ENCODE results near the gene RCOR2.

The RCOR2 gene

DNA sequence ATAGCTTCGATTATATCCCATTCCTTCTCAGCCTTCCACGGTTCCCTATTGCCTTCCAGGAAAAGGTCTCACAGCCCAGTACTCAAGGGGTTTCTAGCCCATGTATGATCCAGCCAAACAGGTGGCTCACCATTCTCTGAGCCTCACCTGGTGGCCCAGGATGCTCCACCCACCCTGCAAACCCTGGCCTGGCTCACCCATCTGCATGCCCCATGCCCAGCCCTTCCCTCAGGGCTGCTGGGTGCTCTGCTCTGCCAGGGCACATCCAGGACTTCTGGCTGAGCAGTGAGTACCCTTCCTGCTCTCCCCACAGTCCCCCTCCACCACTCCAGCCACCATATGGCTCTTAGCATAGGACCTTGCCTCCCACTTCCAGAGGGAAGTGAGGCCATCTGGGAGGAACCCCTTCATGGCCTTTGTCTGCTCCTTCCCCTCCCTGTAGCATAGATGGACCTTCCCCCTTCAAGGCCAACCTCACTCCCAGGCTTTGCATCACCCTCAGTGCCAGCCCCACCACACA is 5.8 kb upstream of the RCOR2 start:
- no peak for DNase-seq

DNA sequence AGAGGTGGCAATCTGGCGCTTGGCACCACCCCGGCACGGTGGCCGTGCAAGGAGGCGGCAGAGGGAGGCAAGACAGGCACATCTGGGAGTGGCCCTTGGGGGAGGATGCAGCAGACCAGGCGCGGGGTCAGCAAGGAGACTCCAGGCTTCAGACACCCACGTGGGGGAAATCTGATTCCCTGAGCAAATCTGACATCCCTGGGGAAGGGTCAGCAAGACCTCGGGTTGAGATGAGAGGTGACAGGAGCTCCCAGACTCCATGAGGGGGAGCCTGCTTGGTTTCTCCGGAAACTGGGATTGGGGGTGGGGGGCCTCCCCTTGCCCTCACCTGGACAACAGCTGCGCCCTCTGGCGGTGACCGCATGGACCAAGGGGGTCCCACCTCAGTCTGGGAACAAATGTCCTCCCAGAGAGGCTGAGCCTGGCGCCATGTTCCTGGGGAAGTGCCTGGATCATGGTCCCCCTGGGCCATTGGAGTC is 4.0 kb upstream of the RCOR2 start:
- no peak for DNase-seq

DNA sequence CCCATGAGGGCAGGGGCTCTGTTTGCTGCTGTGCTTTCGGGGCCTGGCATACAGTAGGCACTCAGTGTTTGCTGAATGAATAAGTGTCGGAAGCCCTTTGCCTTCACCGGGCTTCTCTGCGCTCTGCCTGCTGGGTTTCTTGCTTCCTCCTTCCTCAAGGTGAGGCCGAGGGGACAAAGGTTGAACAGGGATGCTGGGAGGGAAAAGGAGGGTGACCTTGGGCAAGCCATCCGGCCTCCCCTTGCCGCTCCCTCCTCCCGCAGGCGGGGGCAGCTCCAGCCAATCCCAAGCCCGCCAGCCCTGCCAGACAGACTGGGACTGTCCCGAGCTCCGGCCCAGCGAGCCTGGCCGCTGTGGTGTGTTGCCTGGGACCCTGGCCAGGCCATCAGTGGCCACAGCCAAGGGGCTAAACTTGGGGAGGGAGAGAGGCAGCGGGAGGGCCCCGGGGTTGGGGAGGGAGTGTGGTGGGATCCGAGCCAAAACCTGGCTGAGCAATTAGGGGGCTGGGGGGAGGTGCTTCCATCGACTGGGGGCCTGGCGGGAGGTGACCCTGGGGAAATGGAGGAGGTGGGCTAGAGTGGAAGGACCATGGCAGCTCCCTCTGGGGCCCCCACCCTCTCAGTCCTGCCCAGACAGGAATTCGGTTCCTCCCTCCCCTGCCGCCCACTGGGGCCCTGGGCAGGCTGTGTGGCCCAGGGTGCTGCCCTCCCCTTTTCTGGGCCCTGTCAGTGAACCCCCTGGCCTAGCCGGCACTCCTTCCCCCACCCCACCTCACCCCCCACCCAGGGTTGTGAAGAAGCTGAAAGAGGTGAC is 3.4 kb upstream of the RCOR2 start:
- no peak for DNase-seq

DNA sequence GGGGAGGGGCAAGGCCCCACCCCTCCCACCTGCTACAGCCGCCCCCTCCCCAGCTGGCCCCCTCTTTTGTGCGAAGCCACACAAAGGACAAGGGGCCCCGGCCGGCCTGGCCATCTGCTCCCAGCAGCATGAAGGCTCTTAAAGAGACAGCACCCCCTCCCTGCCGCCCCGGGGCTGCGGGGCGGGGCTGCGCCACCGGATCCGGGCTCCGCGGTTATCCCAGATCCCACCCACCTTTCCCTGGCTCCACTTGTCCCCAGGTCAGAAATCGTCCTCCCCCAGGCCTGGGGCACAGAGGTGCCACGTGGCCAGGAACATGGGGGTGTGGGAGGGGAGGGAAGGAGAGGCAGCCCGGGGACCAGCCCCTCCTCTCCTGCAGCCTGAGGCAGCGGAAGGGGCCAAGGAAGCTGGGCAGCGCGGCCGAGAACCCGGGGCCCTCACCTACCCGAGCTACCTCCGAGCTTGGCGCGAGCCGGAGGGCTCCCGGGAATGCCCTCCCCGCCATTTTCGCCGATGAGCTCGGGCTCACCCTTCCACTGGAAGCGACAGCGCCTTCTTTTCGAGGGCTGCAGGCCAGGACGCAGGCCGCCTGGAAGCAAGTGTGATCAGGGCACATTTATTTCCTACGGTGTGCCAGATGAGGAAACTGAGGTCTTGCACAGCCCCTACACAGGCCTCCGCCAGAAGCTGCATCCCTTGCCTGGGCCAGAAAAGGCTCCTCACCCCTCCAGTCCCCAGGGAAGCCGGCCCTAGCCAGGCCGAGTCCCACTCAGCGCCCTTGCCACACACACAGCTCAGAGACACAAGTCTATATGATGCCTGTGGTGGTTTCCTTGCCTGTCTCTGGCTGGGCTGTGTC is 2.5 kb upstream of the RCOR2 start:
- DNase-seq: no peak

DNA sequence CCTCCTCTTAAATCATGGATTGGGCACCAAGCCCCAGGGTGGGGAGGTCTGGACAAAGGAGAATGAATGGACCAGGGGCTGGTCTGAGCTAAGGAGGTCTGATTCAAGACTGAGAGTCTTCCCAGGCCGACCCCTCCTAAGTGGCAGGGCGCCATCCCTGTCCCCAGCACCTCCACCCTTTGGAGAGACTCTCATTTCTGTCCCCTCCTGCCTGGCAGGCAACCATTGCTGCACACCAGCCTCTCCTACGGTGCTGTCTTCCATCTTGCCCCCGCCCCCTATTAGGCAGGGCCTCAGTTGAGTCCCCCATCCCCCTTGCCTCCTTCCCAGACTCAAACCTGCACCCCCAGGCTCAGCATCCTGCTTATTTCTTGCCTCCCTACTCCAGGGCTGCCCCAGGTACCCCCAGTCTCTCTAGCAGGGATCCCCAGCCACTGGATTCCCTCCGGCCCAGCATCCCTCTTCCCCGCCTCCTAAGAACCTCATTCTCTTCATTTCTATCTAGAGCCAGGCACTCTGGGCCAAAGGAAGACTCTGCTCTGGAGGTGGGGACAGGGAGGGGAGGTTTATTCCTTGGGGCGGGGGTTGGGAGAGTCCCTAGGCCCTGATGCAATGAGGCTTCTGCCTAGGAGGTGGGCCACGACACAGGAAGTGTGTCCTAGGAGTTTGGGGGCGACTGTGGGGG is 1.7 kb upstream of the RCOR2 start:
- no peak for DNase-seq

DNA sequence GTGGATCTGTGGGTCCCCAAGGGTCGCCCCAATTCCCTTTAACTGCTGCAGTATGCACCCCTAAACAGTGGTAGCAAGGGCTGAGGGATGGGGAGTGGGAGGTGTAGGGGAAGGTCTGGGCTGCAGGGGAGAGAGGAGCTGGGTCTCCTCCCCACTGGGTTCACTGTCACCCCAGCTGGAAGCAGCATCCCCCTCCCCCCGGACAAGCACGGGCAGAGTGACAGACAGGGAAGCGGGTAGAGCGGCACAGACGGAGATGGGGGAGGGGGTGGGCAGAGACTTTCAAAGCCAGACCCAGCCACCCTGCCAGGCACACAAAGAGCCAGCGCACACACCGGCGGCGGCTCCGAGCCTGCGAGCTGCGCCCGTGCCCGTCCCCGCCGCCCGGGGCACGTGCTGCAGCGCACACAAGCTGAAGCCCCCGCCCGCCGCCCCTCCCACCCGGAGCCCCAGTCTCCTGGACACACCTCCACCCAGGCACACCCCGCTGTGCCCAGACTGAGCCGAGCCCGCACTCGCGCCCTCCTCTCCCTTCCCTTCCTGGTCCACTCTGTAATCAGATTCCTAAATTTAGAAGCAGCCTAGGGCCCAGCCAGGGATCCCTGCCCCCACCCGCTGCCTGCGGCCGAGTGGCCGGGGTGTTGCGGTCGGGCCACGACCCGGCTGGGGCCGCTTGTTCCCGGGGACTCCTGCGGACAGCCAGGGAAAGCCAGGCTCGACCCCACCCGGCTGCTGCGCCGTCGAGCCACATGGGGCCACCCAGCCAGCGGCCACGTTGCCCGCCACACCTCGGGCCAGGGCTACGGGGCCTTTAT is 935 bp upstream of the RCOR2 start:
- DNase-seq: no peak

DNA sequence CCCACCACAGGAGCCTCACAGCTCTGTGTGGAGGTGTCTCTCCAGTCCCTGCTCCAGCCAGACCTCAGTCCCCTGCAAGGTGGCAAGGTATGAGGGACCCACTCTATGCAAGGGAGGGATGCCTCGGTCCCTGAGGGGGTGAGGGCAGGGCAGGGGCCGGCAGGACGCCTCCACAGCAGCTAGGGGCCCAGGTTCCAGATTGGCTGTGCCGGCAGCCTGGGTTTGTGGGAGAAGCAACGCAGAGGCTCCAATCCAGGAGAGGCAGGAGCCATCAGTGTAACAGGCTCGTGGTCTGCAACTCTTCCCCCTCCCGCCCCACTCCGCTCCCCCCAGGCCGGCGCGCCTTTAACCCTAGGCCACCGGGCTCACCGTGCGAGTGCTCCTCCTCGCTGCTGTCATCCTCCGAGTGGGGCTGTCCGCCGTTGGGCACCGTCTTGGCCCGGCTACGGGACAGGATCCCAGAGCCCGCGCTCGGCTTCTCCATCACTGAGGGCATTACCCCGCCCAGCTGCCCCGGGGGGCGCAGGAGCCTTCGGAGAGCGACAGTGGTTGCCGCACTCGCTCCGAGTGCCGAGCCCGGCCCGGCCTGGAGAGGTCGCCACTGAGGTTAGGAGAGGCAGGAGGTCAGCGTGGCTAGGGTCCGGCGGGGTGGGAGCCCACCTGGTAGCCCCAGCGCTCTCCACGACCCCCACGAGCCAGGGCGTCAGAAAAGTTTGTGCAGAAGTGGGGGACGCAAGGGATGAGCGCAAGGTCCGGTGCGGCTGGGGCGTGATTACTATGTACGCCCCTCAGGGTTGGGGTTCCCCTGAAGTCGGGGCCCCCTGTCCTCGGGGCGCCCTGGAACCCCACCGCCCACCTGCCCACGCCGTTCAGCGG is 765 bp downstream of the RCOR2 start:
- no peak for DNase-seq

DNA sequence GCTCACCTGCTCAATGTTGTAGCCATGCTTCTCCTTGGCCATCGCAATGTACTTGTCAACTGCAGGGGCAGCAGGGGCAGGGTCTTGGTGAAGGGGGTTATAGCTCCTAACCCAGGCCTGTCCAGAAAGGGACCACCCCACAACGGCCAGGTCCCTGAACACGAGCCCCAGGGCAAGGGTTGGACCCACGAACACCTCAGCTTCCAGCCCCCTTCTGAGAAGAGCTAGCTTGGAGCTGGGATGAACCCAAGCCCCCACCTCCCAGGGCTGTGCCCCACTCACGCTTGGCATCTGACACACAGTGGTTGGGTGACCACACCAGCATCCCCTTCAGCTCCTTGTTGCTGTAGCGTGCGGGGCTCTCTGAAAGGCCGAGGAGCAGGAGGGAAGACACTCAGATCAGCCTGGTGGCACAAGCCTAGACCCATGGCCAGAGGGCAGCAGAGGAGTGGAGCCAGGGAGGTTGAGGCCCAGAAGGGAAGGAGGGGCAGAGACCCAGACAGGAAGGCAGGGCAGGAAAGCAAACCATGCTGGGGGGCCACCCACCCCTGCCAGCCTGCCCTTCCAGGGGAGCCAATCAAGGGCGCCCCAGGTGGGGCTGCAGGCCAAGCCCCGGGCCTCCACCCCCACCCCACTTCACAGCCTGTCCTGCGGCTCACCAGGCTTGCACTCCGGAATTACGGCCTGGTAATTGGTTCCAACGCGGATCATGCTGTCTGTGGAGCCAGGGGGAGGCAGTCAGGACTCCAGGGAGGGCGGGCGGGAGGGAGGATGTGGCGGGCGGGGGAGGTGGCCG is 1.9 kb downstream of the RCOR2 start:
- no peak for DNase-seq

DNA sequence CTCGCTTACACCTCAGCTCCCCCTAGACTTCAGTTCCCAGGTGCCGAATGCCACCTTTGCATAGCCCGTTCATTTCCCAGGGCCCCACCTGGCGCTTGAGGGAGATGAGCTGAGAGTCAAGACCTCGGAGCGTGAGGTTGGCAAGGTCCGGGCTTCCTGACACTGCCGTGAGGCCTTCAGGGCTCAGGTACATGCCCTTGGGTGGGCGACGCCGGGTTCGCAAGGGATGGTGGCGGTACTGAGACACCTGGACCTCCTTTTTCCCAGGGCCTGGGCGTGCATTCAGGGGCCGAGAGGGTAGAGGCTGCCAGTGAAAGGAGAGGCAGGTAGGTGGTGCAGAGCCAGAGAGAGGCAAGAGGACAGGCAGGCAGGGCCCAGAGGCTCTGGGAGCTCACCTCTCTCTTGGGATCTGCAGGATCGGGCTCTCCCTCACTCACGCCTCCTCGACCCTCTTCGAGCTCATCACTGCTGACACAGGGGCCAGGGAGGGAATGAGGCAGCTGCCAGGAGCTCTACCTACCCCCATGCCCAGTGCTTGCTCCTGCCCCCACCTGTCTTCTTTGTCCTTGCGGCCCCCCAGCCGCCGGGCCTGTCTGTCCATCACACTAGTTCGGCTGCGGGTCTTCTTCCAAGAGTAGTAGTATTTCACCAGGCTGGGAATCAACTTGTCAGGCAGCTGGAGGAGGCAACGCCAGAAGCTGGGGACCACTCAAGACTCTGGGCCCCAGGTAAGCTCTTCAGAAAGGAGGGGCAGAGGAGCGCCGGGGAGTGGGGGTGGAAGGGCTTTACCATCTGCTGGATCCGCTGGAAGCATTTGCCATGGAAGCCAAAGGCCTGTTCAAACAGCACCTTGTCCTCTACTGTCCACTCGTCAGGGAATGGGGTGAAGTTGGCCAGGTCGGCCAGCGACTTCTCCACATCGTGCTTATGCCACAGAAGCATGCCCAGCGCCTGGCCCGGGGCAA is 2.8 kb downstream of the RCOR2 start:
- no peak for DNase-seq

DNA sequence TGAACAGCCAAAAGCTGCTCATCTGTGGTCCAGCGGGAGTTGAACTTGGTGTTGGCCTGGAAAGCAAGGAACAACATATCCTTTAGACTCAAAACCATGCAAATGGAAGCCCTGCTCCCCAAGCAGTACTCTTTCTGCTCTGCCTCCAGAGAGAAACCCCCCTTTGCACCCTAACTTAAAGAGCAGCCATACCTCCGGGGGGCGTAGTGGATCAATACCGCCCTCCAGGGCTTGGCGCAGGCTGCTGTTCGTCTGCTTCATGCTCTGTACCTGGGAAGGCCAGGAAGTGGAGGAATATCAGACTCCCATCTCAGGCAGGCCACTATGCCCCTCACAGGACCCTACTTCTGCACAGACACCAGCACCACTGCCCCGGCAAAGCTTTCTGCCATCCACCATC is 4.3 kb downstream of the RCOR2 start:
- DNase-seq: no peak

DNA sequence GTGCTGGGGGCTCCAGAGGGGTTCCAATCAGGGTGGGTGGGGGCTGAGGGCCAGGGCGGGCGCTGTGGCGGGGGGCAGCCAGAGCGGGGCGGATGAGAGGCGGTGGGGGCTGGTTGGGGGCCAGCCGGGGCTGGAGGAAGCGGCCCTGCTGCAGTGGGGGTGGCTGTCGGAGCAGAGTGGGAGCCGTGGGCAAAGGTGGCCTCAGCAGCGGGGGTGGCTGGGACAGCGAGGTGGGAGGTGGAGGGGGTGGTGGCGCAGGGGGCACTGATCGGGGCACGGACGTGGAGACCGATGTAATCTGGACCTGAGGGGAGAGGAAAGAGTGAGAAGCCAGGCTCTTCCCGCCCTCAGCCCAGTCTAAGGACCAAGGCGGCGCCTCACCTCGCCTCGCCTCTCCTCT is 5.1 kb downstream of the RCOR2 start:
- no peak for DNase-seq

DNA sequence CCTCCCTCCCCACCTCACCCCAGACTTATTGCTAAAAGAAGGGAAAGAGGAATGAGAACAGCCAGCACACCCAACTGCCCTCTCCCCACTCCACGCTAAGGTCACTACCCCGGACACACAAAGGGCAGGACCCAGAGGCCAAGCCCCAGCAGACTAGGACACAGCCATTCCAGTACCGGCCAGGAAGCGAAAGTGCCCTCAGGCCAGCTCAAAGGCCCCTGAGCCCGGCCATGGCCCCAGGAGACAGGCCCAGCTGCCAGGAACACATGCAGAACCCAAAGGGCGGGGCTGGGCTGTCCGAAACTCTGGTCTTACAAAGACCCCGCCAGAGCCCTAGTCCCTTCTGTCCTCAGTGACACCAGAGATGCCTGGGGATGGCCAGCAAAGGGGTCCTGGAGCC is 5.5 kb downstream of the RCOR2 start:
- DNase-seq: no peak

DNA sequence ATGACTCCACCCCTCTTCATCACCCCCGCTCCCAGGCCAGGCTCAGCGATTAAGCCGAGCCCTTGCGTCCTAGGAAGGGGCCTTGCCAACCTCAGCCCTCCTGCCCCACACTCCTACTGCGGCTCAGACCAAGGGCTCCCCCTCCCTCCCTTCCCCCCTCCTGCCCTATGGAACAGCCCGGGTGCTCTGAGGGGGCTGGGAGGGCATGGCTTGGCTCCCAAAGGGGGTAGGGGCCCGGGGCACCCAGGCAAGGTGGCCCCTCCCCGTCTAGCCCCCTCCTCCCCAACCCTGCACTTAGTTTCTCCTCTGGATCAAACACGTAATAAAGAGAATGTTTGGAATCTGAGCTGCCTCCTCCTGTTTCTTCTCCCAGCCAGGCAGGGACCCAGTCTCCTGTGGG is 6.3 kb downstream of the RCOR2 start:
- DNase-seq: no peak

DNA sequence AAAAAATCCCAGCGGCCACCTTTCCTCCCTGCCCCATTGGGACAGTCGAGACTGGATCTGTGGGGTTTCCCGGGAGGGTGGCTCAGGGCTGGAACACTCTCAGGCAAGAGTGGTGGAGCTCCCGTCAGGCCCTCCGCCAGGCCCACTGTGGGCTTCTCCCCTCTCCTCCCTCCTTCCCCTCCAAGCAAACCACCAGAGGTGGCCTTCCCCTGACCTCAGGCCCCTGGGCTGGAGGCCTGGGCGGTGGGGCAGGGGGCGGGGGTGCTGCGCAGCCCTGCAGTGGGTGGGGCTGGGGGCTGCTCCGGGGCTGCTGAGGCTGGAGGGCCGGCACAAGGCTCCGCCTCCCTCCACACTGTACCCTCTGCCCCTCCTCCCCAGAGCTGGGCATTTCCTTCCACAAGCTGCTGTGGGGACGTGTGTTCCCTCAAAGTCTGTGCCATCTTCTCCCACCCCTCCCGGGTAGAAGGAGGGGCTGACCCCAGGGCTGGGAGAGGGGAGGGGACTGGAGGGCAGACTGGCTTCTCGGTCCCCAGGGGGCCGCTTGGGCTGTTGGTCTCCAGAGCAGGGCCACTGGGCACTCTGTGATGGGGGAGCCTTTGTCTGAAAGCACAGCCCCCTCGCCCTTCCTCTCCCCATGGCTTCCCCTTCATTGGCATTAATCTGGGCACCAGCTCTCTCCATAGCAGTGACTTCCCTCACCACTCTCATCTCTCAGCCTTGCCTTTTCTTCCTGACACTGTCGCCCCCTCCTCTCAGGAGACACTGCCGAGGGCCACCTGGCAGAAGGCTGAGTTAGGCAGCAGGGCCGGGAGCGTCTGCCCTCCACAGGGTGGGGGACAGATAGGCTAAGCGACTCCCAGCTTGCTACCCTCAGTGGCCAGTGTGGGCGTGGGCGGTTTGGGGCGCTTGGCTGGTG is 7.1 kb downstream of the RCOR2 start:
- DNase-seq: no peak

DNA sequence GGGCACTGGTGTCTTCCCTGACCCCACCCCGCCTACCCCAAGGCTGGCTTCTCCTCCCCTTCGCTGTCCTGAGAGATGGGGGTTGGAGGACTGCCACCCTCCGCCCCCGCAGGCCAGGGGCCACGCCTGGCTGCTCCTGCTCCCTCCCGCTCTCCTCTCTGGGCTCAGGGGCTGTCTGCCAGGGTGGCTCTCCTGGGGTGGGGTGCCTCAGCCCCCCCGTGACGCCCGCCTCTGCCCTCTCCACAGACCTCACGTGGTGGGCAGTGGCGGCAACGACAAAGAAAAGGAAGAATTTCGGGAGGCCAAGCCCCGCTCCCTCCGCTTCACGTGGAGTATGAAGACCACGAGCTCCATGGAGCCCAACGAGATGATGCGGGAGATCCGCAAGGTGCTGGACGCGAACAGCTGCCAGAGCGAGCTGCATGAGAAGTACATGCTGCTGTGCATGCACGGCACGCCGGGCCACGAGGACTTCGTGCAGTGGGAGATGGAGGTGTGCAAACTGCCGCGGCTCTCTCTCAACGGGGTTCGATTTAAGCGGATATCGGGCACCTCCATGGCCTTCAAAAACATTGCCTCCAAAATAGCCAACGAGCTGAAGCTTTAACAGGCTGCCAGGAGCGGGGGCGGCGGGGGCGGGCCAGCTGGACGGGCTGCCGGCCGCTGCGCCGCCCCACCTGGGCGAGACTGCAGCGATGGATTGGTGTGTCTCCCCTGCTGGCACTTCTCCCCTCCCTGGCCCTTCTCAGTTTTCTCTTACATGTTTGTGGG is 8.1 kb downstream of the RCOR2 start:
- no peak for DNase-seq

DNA sequence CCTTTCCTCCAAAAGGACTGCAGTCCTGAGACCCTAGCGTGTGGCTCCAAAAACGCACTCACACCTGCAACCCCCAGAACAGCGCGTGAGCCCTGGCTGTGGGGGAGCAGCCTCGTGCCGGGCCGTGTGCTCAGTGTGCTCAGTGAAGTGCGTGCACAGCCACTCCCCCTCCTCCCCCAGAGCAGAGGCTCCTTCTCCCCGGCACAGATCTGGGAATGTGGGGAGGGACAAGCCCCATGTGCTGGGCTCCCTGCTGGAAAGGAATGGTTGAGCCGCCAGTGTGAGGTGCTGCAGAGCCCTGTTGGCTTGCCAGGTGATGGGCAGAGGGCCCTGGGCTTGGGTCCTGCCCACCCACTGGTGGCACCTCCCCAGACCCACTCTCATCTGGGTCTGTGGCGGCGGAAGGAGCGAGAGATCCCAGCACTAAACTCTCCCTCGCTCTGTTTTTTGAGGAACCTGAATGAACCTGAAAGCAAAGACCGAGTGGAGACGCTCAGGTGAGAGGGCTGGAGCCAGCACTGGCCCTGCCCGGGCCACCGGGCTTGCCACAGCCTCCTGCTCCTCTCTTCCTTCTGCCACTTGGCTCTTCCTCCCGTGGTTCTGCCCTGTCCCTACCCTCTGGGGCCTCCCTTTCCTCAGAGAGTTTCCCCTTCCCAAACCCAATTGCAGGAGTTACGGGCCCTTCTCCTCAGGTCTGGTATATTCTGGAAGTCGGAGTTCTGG is 9.0 kb downstream of the RCOR2 start:
- DNase-seq: peak; percentile 33

DNA sequence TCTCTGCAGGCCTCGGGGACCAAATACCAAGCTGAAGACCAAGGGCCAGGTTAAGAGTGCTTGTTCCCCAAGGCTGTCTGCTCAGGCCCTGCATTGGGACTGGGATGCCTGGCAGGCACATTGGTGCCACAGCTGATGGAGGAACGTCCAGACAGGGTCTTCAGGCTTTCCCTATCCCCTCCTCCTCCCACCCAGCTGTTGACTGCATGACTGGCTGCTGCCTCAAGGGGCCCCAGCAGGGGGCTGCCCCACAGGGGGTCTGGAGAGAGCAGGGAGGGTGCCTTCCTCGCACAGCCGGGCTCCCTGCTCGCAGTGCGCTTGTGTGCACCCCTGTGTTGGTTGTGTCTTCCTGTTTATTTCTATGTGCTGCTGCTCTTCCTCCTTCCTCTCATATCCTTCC is 9.9 kb downstream of the RCOR2 start:
- DNase-seq: no peak
